SH-SY5Y (cell line): ENCODE measurements around the gene CCDC9B.

Source experiments
- GATA2 ChIP-seq: IDR thresholded peaks from 2 replicates; pipeline ENCODE4 v1.6.1; 2011; ENCODE audit warnings: mild to moderate bottlenecking, low read depth, low read length
- GATA3 ChIP-seq: IDR thresholded peaks from 2 replicates; pipeline ENCODE4 v1.6.1; 2011; ENCODE audit warnings: low read depth, mild to moderate bottlenecking, low read length, moderate library complexity

DNA sequence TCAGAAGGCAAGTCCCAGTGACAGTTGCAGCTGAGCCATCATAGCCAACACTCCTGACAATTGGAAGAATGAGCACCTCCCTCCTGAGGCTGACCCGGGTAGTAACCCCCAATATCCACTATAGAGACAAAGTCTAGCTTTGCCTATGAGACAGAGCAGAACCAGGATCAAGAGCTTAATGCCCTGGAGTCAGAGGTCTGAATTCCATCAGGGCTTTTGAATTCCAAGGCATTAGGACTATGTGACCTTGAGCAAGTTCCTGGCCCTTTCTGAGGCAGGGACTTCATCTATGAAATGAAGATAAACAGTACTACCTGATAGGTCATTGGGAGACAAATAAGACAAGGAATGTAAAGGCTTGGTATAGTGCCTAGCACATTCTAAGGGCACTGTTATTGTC, 20.3 kb downstream of the CCDC9B start:
- no peak for TF ChIP-seq GATA2
- TF ChIP-seq GATA3, result no peak
